NCI-H748 (cell line): ENCODE results near the gene FAM209B.
"Not testable (repeated sequence)": the region's sequence is repeated elsewhere in the genome, so short reads cannot be mapped to it uniquely, and the experiment has no call there.

ENCODE experiments used
- DNase-seq: peaks from one replicate; lab custom pipeline; 2025; ENCODE audit not compliant: unreplicated experiment; lab: John Stamatoyannopoulos, UW

Gene FAM209B, protein sequence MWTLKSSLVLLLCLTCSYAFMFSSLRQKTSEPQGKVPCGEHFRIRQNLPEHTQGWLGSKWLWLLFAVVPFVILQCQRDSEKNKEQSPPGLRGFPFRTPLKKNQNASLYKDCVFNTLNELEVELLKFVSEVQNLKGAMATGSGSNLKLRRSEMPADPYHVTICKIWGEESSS

GRCh38 chr20:56532946-56533345 is at the start of gene FAM209B:
TSS of gene FAM209B (plus strand) at chr20:56533246. CDS start at chr20:56533342, 96 bp downstream.
- not testable (repeated sequence) for DNase-seq

DNA sequence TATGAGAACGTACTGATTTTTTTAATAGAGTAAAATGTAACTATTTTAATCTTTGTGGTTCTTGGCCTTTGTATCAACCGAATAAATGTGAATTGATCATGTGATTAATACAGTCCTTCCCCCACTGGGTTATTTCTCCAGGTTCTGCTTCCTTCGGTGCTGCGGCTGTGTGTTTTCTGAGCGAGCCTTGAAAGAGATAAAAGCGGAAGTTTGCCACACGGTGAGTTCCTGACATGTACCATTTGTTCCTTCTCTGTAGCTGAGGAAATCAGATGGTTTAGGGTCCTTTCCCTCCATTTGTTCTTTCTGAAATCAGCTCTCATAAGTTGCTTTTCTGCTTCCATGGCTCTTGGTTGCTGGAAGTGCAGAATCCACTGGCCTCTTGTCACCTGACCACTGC is 49.1 kb upstream of the FAM209B start:
- DNase-seq, result no peak

DNA sequence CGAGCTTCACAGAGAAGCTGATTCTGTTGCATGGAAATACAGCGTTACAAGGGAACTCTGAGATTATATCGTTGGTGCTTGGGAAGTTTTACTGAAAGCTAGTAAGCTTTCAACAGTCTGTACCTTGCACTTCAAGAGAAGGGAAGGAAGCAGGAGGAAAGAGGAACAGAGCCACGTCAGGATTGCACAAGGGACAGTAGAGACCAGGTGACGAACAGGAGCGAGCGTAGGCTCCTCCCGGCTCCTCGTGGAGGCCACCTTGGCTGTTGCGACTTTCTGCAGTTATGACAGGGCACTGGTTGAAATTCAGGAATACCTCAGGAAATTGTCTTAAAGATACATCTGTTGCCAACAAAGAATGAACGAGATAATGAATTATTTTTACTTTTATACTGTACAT is 45.8 kb upstream of the FAM209B start:
- no peak for DNase-seq

- DNase-seq, result no peak
These were observed 44.5 kb upstream of the FAM209B start for GRCh38 chr20:56488566-56488965.

GRCh38 chr20:56501116-56501515 is 31.9 kb upstream of the FAM209B start:
- DNase-seq, result no peak

GRCh38 chr20:56503916-56504315 is 29.1 kb upstream of the FAM209B start:
- DNase-seq, result no peak

DNA sequence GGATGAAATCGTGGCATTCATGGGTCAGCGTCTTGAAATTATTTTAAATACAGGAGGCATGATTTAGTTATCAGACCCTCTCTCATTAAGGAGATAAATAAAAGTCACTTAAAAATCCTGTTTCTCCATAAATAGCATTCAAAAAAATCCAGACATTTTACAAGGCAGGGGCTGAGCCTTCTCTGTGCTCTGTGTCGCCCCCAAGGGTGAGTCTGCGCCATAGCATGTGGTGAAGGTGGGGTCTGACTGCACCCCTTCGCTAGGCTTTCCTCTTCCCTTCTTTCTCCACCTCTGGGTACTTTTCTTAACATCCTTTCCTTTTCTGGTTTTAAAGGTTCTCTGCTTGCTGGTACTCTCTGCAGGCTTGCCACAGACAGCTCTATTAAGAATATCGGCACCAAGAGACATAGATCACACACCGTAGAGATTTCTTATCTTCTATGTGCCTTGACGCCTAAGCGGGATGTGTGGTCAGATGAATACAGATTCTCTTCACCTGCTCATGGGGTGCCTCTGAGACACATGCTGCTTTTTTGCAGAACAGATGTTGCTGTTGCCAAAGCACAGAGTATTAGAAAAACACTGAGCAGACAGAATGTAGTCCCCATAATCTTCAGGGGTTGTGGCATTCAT is 28.6 kb upstream of the FAM209B start:
- no peak for DNase-seq

DNA sequence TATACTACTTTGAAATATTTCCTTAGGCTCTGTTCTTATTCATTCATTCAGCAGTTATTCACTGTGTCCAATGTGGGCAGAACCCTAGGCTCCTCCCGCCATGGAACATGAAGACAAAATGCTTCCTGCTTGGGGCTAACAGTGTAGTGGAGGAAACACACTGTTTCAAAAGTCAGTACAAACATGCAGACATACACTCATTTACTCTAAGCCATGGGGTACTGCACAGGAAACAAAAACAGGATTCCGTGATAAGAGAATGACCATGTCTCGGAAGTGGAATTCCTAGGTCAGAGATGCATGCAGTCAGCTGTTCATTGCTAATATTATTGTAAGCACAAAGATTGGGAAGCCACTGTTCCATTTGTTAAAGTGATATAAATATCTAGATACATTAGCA is 26.9 kb upstream of the FAM209B start:
- DNase-seq, result no peak

DNA sequence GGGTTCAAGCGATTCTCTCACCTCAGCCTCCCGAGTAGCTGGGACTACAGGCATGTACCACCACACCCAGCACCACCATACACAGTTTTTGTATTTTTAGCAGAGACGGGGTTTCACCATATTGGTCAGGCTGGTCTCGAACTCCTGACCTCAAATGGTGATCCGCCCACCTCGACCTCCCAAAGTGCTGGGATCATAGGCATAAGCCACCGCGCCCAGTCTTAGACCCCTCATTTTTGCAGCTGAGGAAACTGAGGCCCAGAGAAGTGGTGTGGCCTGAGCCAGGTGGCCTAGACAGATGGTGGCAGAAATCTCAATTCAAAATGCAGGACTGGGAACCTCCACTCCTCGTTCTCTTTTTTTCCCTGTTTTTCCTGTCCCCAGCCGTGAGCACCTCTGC is 21.1 kb upstream of the FAM209B start:
- DNase-seq, result no peak

GRCh38 chr20:56513161-56514150 is 19.6 kb upstream of the FAM209B start:
- DNase-seq, result no peak

DNA sequence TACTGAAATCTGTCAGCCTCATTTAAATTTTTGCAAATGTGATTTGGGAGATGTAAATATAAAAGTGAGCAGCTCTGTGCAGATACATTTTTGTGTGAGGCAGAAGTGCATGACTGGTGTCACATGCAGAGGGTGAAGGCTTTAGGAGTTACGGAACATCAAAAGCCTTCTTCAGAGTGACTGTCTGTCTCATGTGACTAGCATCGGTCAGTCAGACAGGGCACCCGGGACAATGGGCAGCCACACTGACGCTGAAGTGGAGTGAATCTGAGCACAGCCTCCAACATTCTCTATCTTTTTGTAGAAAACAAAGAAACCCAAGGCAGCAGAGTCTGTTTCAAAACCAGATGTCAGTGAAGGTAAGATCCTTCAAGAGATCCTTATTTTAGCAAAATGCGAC is 16.4 kb upstream of the FAM209B start:
- DNase-seq, result no peak

DNA sequence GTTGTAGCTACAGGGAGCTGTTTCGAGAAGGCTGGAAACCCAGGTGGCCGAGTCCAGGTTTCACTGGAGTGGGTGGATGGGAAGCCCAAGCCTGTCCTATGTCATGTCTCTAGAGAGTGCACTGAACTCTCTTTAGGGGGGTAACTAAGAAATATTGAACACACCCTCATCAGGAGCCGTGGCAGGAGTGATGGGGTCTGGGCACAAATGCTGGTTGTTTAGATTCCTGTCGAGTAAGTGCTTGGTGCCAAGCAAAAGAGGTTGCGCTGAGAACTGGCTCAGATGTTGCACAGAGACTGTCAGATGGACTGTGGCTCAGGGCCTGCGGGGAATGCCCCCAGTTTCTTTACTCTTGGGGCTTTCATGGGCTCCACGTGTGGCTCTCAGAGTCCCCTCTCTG is 15.8 kb upstream of the FAM209B start:
- no peak for DNase-seq

DNA sequence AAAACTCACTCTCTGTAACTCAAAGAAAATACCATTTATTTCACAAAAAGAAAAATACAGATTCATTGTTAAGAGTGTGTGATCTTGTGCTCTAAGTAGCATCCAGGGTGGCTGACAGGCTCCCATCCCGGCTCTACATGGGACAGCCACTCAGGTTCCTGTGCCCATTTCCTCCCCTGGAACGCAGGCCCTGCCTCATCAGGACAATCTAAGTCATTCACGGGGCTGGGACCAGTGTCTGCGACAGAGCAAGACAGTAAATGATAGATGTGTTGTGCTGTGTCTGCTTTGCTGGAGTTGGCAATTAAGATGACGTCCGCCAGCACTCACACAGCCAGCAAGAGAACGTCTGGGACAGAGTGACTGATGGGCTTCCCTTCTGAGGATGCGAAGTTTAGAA is 15.4 kb upstream of the FAM209B start:
- DNase-seq, result no peak

DNA sequence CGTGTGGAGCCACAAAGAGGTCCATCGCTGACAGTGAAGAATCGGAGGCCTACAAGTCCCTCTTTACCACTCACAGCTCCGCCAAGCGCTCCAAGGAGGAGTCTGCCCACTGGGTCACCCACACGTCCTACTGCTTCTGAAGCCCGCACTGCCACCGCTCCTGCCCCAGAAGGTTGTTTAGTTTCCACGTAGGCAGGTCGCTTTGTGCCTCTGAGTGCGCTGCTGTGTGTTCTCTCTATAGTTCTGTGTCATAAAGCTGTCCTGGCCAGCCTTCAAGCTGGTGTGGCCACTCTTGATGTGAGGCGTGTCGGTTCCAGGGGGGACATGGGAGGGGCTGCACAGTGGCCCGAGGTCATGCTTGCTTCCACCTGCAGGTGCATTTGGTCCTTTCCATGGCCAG is 14.9 kb upstream of the FAM209B start:
- DNase-seq, result no peak

DNA sequence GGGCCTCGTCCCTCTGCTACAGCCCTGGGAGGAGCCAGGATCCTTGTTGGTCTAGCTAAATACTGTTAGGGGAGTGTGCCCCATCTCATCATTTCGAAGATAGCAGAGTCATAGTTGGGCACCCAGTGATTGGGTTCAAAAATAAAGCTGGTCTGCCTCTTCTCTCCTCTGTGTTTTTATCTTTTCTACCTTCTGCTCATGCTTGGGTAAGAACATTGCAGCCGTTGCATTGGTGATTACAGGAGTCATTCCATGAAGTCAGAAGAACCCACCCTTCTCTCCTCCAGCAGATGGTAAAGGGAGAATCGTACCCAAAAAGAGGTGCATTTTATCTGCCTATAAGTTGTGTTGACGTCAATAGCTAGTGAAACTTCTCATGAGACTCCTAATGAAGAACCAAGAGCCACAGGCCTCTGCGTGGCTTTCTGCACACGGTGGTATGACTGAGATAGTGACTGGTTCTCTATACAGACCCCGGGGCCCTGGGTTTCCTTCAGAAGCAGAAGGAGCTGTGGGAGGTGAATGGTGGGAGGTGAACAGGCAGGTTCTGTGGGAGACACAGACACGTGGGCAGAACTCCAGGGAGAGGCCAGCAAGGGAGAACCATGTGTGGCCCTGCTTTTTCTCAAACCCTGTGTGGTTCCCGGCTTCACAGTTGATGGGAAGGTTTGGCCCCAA is 14.2 kb upstream of the FAM209B start:
- DNase-seq, result no peak

- no peak for DNase-seq
These were observed 13.5 kb upstream of the FAM209B start for GRCh38 chr20:56519551-56519950.

DNA sequence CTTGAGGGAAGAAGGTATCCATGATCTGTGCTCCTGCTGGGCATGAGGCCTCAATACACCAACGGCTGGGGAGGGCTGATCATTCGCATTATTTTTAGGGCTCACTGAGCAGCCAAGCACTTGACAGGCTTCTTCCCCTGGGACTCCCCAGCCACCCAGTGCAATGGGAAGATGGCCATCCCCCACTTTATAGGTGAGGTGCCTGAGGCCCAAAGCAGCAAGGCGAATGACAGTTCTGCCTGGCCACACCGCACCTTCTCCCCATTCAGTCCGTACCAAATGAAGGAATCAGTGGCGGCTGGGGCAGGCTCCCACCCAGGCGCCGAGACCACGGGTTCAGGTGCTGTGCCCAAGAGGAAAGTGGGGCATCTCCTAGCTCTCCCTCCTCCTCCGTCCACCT is 12.9 kb upstream of the FAM209B start:
- no peak for DNase-seq

- DNase-seq, result not testable (repeated sequence)
These were observed 12.2 kb upstream of the FAM209B start for GRCh38 chr20:56520746-56521354.

DNA sequence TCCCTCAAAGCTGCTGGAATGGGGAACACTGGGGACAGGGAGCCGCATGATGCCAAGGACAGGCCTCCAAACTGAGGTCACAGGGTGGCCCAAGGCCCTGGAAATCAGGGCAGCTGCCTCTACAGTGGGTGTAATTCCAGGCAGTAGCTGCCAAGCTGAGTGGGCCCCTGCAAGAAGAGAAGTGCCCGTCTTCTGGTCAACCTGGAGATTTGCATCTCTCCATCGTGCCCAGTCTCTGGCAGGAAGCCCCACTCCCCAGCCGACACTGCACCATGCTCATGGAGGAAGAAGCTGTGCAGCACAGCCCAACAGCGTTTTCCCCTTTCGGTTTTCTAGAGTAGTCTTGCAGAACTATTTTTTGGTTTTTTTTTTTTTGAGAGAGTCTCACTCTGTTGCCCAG is 10.7 kb upstream of the FAM209B start:
- no peak for DNase-seq

DNA sequence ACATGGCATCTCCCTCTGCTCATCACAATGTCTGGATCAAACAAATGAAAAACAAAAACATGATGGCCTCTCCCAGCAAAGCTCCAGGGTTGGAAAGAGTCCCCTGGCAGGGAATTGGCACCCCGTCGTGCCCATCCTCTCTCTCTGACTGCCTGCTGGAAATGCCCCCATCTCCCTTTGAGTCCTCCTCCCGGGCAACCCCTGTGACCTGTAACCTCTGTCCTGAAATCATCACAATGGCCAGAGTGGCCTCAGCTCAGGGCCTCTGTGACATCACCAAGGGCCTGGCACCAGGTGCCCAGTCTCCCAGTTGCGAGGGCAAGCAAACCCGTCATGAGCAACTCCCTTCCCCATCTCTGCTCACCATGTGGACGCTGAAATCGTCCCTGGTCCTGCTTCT is 8.6 kb upstream of the FAM209B start, which contains the start of gene FAM209A:
Gene FAM209A (plus strand): TSS at position 301 of the 400 bp plus-strand sequence. CDS start 65 bp downstream, at position 366.
- not testable (repeated sequence) for DNase-seq

DNA sequence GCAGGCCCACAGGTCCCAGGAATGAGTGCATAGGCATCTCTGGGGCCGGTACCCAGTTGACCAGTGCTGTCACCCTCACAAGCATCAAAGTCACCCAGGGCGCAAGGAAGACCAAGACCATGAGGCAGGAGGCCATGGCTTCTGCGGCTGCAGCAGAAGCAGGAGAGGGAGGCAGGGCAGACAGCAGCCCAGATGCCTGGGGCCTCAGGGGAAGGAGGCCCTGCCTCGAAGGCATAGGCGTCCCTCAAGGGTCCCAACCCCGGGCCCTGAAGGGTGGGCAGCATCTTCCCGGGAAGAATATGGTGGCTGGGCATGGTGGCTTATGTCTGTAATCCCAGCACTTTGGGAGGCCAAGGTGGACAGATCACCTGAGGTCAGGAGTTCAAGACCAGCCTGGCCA is 5.5 kb upstream of the FAM209B start:
- DNase-seq, result no peak
